ENCODE measurements around the gene SH3BP5.

SH3BP5 gene

GRCh38 chr3:15264486-15264885 lies 67.9 kb downstream of the SH3BP5 start:
- DNase-seq (ENCODE audit: low spot score in 2 of 2) (no peak), ATAC-seq (ENCODE audit: low read depth) (no peak)
- no peak overlapping the region for H3K4me3 Mint-ChIP-seq
- H3K27me3 Mint-ChIP-seq = no peaks in the 10 kb centered on the region
- H3K4me1 Mint-ChIP-seq = peaks cover 26% of the 10 kb centered on the region
- no peaks in the 10 kb centered on the region for H3K9me3 Mint-ChIP-seq
- peaks cover 26% of the 10 kb centered on the region for H3K36me3 Mint-ChIP-seq
- no peak overlapping the region for H3K27ac Mint-ChIP-seq

GRCh38 chr3:15263926-15264325 lies 68.5 kb downstream of the SH3BP5 start:
- DNase-seq (ENCODE audit: low spot score in 2 of 2) = no peak
- Mint-ChIP-seq H3K27ac (no peak overlapping the region), H3K4me3 (no peak overlapping the region), H3K27me3 (no peaks in the 10 kb centered on the region), H3K9me3 (no peaks in the 10 kb centered on the region), H3K4me1 (peaks cover 20% of the 10 kb centered on the region), H3K36me3 (peaks cover 26% of the 10 kb centered on the region)
- ATAC-seq (ENCODE audit: low read depth) = no peak

GRCh38 chr3:15263120-15263519 lies 69.3 kb downstream of the SH3BP5 start:
- Mint-ChIP-seq H3K9me3 (no peaks in the 10 kb centered on the region), H3K36me3 (peaks cover 28% of the 10 kb centered on the region), H3K4me3 (no peak overlapping the region), H3K4me1 (peaks cover 16% of the 10 kb centered on the region), H3K27me3 (no peaks in the 10 kb centered on the region), H3K27ac (no peak overlapping the region)
- ATAC-seq (ENCODE audit: low read depth) (no peak), DNase-seq (ENCODE audit: low spot score in 2 of 2) (no peak)

- Mint-ChIP-seq H3K4me3 (no peak overlapping the region), H3K27ac (peak overlapping the region; percentile 62)
Measured at GRCh38 chr3:15262021-15262420, 70.4 kb downstream of the SH3BP5 start.

GRCh38 chr3:15261274-15261673 lies 71.1 kb downstream of the SH3BP5 start:
- H3K27me3 Mint-ChIP-seq = no peaks in the 10 kb centered on the region

More at GRCh38 chr3:15262021-15262420, 70.4 kb downstream of the SH3BP5 start:
- peaks cover 26% of the 10 kb centered on the region for H3K36me3 Mint-ChIP-seq
- no peaks in the 10 kb centered on the region for H3K9me3 Mint-ChIP-seq
- no peaks in the 10 kb centered on the region for H3K27me3 Mint-ChIP-seq
- peaks cover 13% of the 10 kb centered on the region for H3K4me1 Mint-ChIP-seq
- no peak for DNase-seq (ENCODE audit: low spot score in 2 of 2)
- ATAC-seq (ENCODE audit: low read depth) = no peak

GRCh38 chr3:15260531-15260930 lies 71.9 kb downstream of the SH3BP5 start:
- Mint-ChIP-seq H3K27ac (peak overlapping the region; percentile 76), H3K9me3 (no peaks in the 10 kb centered on the region), H3K27me3 (no peaks in the 10 kb centered on the region), H3K36me3 (peaks cover 30% of the 10 kb centered on the region), H3K4me1 (peaks cover 7% of the 10 kb centered on the region), H3K4me3 (no peak overlapping the region)
- DNase-seq (ENCODE audit: low spot score in 2 of 2) (no peak), ATAC-seq (ENCODE audit: low read depth) (no peak)

More at GRCh38 chr3:15261274-15261673, 71.1 kb downstream of the SH3BP5 start:
- H3K36me3 Mint-ChIP-seq = peaks cover 27% of the 10 kb centered on the region
- no peak overlapping the region for H3K4me3 Mint-ChIP-seq
- DNase-seq (ENCODE audit: low spot score in 2 of 2) (no peak), ATAC-seq (ENCODE audit: low read depth) (no peak)
- peak overlapping the region; percentile 62 for H3K27ac Mint-ChIP-seq
- no peaks in the 10 kb centered on the region for H3K9me3 Mint-ChIP-seq
- H3K4me1 Mint-ChIP-seq = peaks cover 12% of the 10 kb centered on the region

GRCh38 chr3:15258720-15259119 lies 73.7 kb downstream of the SH3BP5 start:
- no peak overlapping the region for H3K4me3 Mint-ChIP-seq

GRCh38 chr3:15256861-15257341 lies 75.5 kb downstream of the SH3BP5 start:
- DNase-seq (ENCODE audit: low spot score in 2 of 2) = no peak
- Mint-ChIP-seq H3K4me3 (no peak overlapping the region), H3K4me1 (no peaks in the 10 kb centered on the region), H3K9me3 (no peaks in the 10 kb centered on the region), H3K27ac (peak overlapping the region; percentile 77), H3K27me3 (no peaks in the 10 kb centered on the region), H3K36me3 (peaks cover 31% of the 10 kb centered on the region)
- no peak for ATAC-seq (ENCODE audit: low read depth)

More at GRCh38 chr3:15258720-15259119, 73.7 kb downstream of the SH3BP5 start:
- no peaks in the 10 kb centered on the region for H3K27me3 Mint-ChIP-seq
- ATAC-seq (ENCODE audit: low read depth) (no peak), DNase-seq (ENCODE audit: low spot score in 2 of 2) (no peak)
- no peaks in the 10 kb centered on the region for H3K4me1 Mint-ChIP-seq
- H3K36me3 Mint-ChIP-seq = peaks cover 29% of the 10 kb centered on the region
- no peaks in the 10 kb centered on the region for H3K9me3 Mint-ChIP-seq
- H3K27ac Mint-ChIP-seq = peak overlapping the region; percentile 76

- DNase-seq (ENCODE audit: low spot score in 2 of 2) (no peak), ATAC-seq (ENCODE audit: low read depth) (no peak)
- Mint-ChIP-seq H3K36me3 (peaks cover 27% of the 10 kb centered on the region), H3K27me3 (no peaks in the 10 kb centered on the region), H3K27ac (peak overlapping the region; percentile 77), H3K9me3 (no peaks in the 10 kb centered on the region), H3K4me3 (no peak overlapping the region), H3K4me1 (no peaks in the 10 kb centered on the region)
Measured at GRCh38 chr3:15255215-15255614, 77.2 kb downstream of the SH3BP5 start.

- no peak for ATAC-seq (ENCODE audit: low read depth)
Measured at GRCh38 chr3:15253023-15253697, 79.2 kb downstream of the SH3BP5 start.

GRCh38 chr3:15246186-15246585 lies 86.2 kb downstream of the SH3BP5 start:
- H3K9me3 Mint-ChIP-seq = no peaks in the 10 kb centered on the region
- no peaks in the 10 kb centered on the region for H3K27me3 Mint-ChIP-seq
- ATAC-seq (ENCODE audit: low read depth) = no peak
- DNase-seq (ENCODE audit: low spot score in 2 of 2) = no peak
- H3K36me3 Mint-ChIP-seq = peaks cover 20% of the 10 kb centered on the region
- peaks cover 2% of the 10 kb centered on the region for H3K4me1 Mint-ChIP-seq
- no peak overlapping the region for H3K27ac Mint-ChIP-seq
- no peak overlapping the region for H3K4me3 Mint-ChIP-seq

More at GRCh38 chr3:15253023-15253697, 79.2 kb downstream of the SH3BP5 start:
- H3K27me3 Mint-ChIP-seq = no peaks in the 10 kb centered on the region
- H3K4me1 Mint-ChIP-seq = no peaks in the 10 kb centered on the region
- no peak for DNase-seq (ENCODE audit: low spot score in 2 of 2)
- H3K36me3 Mint-ChIP-seq = peaks cover 15% of the 10 kb centered on the region
- no peak overlapping the region for H3K4me3 Mint-ChIP-seq
- no peaks in the 10 kb centered on the region for H3K9me3 Mint-ChIP-seq
- peak overlapping the region; percentile 45 for H3K27ac Mint-ChIP-seq

- no peak for DNase-seq (ENCODE audit: low spot score in 2 of 2)
- Mint-ChIP-seq H3K27me3 (no peaks in the 10 kb centered on the region), H3K4me3 (no peak overlapping the region), H3K4me1 (peaks cover 2% of the 10 kb centered on the region), H3K27ac (peak overlapping the region; percentile 64), H3K9me3 (no peaks in the 10 kb centered on the region), H3K36me3 (peaks cover 18% of the 10 kb centered on the region)
- ATAC-seq (ENCODE audit: low read depth) = no peak
Measured at GRCh38 chr3:15243822-15244482, 88.4 kb downstream of the SH3BP5 start.

GRCh38 chr3:15241341-15241740 lies 91.0 kb downstream of the SH3BP5 start:
- H3K9me3 Mint-ChIP-seq = no peaks in the 10 kb centered on the region
- no peak overlapping the region for H3K4me3 Mint-ChIP-seq
- H3K4me1 Mint-ChIP-seq = peaks cover 5% of the 10 kb centered on the region
- DNase-seq (ENCODE audit: low spot score in 2 of 2) = peak in 1 of 2 donors; percentile 41
- no peaks in the 10 kb centered on the region for H3K27me3 Mint-ChIP-seq
- ATAC-seq (ENCODE audit: low read depth) = peak; percentile 82
- peaks cover 18% of the 10 kb centered on the region for H3K36me3 Mint-ChIP-seq
- no peak overlapping the region for H3K27ac Mint-ChIP-seq

GRCh38 chr3:15229262-15229661 lies 103.1 kb downstream of the SH3BP5 start:
- H3K4me3 Mint-ChIP-seq = no peak overlapping the region
- no peaks in the 10 kb centered on the region for H3K9me3 Mint-ChIP-seq
- no peak for DNase-seq (ENCODE audit: low spot score in 2 of 2)

More at GRCh38 chr3:15229262-15229661, 103.1 kb downstream of the SH3BP5 start:
- no peak for ATAC-seq (ENCODE audit: low read depth)
- Mint-ChIP-seq H3K36me3 (peaks cover 11% of the 10 kb centered on the region), H3K27ac (no peak overlapping the region), H3K27me3 (no peaks in the 10 kb centered on the region), H3K4me1 (no peaks in the 10 kb centered on the region)

Data from memory B cell (primary cell).